Adrenal gland (tissue), 5 donors: Measurements from ENCODE around the gene TEX35.

Source experiments
- CTCF ChIP-seq, 6 experiments: fragments of 450-650 bp in 4 of 6; fragments of 200-600 bp in 2 of 6; sonication (generic) in 1 of 6; IDR thresholded peaks; 1 replicate in 5 of 6; 2 replicates in 1 of 6; pipeline versions ENCODE4 v1.5.1 to v1.8.0; 2016 to 2021; ENCODE audit warnings: antibody characterized with exemption in 6 of 6, mild to moderate bottlenecking in 2 of 6, moderate library complexity in 1 of 6
- POLR2A ChIP-seq, 2 donors: fragments of 450-650 bp; IDR thresholded peaks; one replicate each; pipeline ENCODE4 v1.6.1; 2017; ENCODE audit warnings: antibody characterized with exemption in 2 of 2, mild to moderate bottlenecking in 2 of 2, moderate library complexity in 1 of 2
- donor health status: DM: no; HTN: no; CAD: no.

DNA sequence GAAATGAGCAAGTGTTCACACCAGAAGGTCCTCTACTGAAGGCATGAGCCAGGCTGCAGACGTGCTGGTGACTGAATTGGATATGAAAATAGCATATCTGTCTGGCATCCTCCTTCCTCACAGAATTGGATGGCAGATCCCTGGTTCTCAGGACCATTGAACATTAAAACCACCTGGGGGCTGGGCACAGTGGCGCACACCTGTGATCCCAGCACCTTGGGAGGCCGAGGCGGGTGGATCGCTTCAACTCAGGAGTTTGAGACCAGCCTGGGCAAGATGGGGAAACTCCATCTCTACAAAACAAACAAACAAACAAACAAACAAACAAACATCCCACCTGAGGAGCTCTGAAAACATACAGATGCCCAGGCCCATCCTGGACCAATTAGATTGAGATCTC lies 23.4 kb downstream of the TEX35 start:
- TF ChIP-seq CTCF (IDR thresholded peaks at IDR 0.05) (no peak), POLR2A (IDR thresholded peaks at IDR 0.05) (no peak)
